ENCODE measurements around the gene L3MBTL4.

DNA sequence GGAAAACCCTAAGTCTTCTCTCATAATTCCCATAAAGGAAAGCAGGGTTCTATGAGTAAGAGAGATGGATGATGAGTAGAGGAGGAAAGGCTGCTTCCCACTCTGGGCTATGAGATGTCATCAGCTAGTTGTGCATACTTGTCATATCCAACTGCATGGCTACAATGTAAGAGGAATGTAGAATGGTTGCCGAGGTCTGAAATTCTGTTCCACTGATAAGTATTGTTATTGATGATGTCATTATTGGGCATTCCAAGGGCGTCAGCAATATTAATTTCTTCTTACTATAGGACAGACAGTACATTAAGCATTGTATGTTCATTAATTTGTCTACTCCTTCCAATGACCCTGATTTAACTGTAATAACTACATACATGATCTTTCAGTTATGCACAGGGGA lies 88.1 kb downstream of the L3MBTL4 start:
- no peak for TF ChIP-seq ZBTB7A (IDR thresholded peaks at IDR 0.05; ENCODE audit: low read depth)
- no peak for TF ChIP-seq RAD21 (IDR thresholded peaks at IDR 0.05; ENCODE audit: low read depth)
- TF ChIP-seq, protein P1, sequence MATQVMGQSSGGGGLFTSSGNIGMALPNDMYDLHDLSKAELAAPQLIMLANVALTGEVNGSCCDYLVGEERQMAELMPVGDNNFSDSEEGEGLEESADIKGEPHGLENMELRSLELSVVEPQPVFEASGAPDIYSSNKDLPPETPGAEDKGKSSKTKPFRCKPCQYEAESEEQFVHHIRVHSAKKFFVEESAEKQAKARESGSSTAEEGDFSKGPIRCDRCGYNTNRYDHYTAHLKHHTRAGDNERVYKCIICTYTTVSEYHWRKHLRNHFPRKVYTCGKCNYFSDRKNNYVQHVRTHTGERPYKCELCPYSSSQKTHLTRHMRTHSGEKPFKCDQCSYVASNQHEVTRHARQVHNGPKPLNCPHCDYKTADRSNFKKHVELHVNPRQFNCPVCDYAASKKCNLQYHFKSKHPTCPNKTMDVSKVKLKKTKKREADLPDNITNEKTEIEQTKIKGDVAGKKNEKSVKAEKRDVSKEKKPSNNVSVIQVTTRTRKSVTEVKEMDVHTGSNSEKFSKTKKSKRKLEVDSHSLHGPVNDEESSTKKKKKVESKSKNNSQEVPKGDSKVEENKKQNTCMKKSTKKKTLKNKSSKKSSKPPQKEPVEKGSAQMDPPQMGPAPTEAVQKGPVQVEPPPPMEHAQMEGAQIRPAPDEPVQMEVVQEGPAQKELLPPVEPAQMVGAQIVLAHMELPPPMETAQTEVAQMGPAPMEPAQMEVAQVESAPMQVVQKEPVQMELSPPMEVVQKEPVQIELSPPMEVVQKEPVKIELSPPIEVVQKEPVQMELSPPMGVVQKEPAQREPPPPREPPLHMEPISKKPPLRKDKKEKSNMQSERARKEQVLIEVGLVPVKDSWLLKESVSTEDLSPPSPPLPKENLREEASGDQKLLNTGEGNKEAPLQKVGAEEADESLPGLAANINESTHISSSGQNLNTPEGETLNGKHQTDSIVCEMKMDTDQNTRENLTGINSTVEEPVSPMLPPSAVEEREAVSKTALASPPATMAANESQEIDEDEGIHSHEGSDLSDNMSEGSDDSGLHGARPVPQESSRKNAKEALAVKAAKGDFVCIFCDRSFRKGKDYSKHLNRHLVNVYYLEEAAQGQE (IDR thresholded peaks at IDR 0.05; ENCODE audit: low read depth), result no peak
- TF ChIP-seq FOXM1 (IDR thresholded peaks at IDR 0.05; ENCODE audit: borderline replicate concordance, low read depth), result no peak
- no peak for TF ChIP-seq TAF1 (IDR thresholded peaks at IDR 0.05; ENCODE audit: low read depth)
- no peak for TF ChIP-seq CREB1 (IDR thresholded peaks at IDR 0.05; ENCODE audit: low read depth)
- TF ChIP-seq, protein P2, sequence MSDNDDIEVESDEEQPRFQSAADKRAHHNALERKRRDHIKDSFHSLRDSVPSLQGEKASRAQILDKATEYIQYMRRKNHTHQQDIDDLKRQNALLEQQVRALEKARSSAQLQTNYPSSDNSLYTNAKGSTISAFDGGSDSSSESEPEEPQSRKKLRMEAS (IDR thresholded peaks at IDR 0.05), result no peak
- TF ChIP-seq NFIC (IDR thresholded peaks at IDR 0.05), result no peak
- no peak for TF ChIP-seq EP300 (IDR thresholded peaks at IDR 0.05; ENCODE audit: borderline replicate concordance)
- TF ChIP-seq, protein P3, sequence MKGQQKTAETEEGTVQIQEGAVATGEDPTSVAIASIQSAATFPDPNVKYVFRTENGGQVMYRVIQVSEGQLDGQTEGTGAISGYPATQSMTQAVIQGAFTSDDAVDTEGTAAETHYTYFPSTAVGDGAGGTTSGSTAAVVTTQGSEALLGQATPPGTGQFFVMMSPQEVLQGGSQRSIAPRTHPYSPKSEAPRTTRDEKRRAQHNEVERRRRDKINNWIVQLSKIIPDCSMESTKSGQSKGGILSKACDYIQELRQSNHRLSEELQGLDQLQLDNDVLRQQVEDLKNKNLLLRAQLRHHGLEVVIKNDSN (IDR thresholded peaks at IDR 0.05), result no peak
- TF ChIP-seq TEAD4 (IDR thresholded peaks at IDR 0.05), result no peak
